NCI-H2227 (cell line): ENCODE results near the gene RNPEP.
"Not testable (repeated sequence)": the region's sequence is repeated elsewhere in the genome, so short reads cannot be mapped to it uniquely, and the experiment has no call there.

ENCODE experiments used
- DNase-seq: peaks from one replicate; lab custom pipeline; 2025; ENCODE audit not compliant: unreplicated experiment; lab: John Stamatoyannopoulos, UW

RNPEP gene

GRCh38 chr1:202009326-202010179 is 27.1 kb downstream of the RNPEP start:
- peak; percentile 84 for DNase-seq

- peak; percentile 6 for DNase-seq
Observed at GRCh38 chr1:202010180-202011015, 27.9 kb downstream of the RNPEP start, which contains the start of gene ELF3. Gene ELF3, plus strand, starts transcription at chr1:202010587. Its CDS starts 550 bp downstream, at chr1:202011137.

GRCh38 chr1:202011994-202012393 is 29.5 kb downstream of the RNPEP start:
- DNase-seq = no peak

GRCh38 chr1:202012544-202013478 is 30.4 kb downstream of the RNPEP start:
- DNase-seq = no peak

- no peak for DNase-seq
Observed at GRCh38 chr1:202013603-202014002, 31.2 kb downstream of the RNPEP start.

- no peak for DNase-seq
Observed at GRCh38 chr1:202014060-202014459, 31.6 kb downstream of the RNPEP start.

- no peak for DNase-seq
Observed at GRCh38 chr1:202014915-202015661, 32.6 kb downstream of the RNPEP start.

- no peak for DNase-seq
Observed at GRCh38 chr1:202015662-202015937, 33.2 kb downstream of the RNPEP start.

- DNase-seq = no peak
Observed at GRCh38 chr1:202016022-202016810, 33.8 kb downstream of the RNPEP start.

GRCh38 chr1:202016811-202017748 is 34.6 kb downstream of the RNPEP start:
- DNase-seq = no peak

- DNase-seq = peak; percentile 21
Observed at GRCh38 chr1:202017749-202018467, 35.5 kb downstream of the RNPEP start.

- DNase-seq = no peak
Observed at GRCh38 chr1:202018468-202019234, 36.2 kb downstream of the RNPEP start.

- not testable (repeated sequence) for DNase-seq
Observed at GRCh38 chr1:202019235-202019558, 36.7 kb downstream of the RNPEP start.

GRCh38 chr1:202023001-202023433 is 40.6 kb downstream of the RNPEP start:
- peak; percentile 39 for DNase-seq

- peak; percentile 29 for DNase-seq
Observed at GRCh38 chr1:202029171-202029665, 46.8 kb downstream of the RNPEP start.

- DNase-seq = no peak
Observed at GRCh38 chr1:202029727-202030126, 47.3 kb downstream of the RNPEP start.

GRCh38 chr1:202031796-202032195 is 49.3 kb downstream of the RNPEP start:
- DNase-seq = no peak
